GM10266 (cell line): ENCODE measurements around the gene GPR34.

Source experiments
- DNase-seq: peaks from one replicate; pipeline ENCODE4 v3.0.0; 2012; ENCODE audit errors: extremely low spot score
- TF ChIP-seq, protein P1 (sequence below): IDR thresholded peaks from 2 replicates; pipeline ENCODE4 v1.5.1; 2012; ENCODE audit warnings: mild to moderate bottlenecking, low read depth; ENCODE audit not compliant: control insufficient read depth, insufficient read depth; ENCODE audit errors: missing control alignments

The GPR34 gene

DNA sequence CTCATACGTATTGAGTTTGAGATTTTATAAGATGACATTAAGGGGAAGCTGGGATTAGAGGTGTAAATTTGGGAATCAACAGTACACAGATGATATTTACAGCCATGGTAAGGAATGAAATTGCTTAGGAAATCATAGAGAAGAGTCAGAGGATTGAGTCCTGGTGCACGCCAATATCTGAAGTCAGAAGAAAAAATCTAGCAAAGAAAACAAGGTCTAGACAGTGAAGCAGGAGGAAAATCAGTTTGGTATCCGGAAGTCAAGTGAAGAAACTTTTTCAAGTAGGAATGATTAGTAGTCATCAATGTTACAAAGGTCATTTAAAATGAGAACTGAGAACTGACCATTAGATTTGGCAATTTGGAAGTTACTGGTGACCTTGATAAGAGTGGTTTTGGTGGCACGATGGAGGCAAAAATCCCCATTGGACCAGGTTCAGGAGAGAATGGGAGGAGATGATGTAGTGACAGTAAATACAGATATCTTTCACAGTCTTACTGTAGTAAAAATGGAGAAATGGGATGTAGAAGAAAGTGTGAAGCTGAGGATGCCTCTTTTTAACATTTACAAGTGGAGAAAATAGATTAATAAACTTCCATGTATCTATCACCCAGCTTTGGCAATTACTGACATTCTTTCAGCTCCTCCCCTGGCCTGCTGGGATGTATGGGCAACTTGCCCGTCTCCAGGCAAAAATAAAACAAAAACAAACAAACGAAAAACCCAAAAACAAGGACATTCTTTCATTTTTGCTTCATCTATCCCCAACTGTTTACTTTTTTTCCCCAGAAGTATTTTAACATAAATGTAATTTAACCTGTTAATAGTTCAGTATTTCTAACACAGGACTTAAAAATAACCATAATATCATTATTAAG lies 11.4 kb upstream of the GPR34 start:
- TF ChIP-seq, protein P1, sequence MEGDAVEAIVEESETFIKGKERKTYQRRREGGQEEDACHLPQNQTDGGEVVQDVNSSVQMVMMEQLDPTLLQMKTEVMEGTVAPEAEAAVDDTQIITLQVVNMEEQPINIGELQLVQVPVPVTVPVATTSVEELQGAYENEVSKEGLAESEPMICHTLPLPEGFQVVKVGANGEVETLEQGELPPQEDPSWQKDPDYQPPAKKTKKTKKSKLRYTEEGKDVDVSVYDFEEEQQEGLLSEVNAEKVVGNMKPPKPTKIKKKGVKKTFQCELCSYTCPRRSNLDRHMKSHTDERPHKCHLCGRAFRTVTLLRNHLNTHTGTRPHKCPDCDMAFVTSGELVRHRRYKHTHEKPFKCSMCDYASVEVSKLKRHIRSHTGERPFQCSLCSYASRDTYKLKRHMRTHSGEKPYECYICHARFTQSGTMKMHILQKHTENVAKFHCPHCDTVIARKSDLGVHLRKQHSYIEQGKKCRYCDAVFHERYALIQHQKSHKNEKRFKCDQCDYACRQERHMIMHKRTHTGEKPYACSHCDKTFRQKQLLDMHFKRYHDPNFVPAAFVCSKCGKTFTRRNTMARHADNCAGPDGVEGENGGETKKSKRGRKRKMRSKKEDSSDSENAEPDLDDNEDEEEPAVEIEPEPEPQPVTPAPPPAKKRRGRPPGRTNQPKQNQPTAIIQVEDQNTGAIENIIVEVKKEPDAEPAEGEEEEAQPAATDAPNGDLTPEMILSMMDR: no peak
- DNase-seq: no peak

DNA sequence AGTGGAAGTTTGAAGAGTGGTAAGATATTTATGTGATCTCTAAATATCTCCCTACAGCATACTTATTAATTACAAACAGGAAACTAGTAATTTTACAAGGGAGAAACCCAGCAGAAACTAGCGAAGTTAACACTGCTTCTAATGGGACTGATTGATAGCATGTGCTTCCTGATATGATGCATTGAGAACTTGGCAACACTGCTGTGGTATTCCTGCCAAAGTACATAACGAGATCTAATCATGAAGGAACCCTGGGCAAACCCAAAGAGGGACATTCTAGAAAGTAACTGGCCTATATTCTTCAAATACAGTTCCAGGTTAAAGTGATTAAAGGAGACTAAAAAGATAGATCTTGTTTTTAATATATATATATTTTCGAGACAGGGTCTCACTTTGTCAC lies 4.6 kb upstream of the GPR34 start:
- no peak for DNase-seq
- TF ChIP-seq, protein P1: no peak

GRCh38 chrX:41684940-41685339 lies 3.8 kb upstream of the GPR34 start:
- TF ChIP-seq, protein P1: no peak
- DNase-seq: no peak

GRCh38 chrX:41686788-41687187 lies 2.0 kb upstream of the GPR34 start:
- TF ChIP-seq, protein P1: no peak
- DNase-seq: no peak

- TF ChIP-seq, protein P1: no peak
These were observed 617 bp upstream of the GPR34 start for GRCh38 chrX:41688156-41688555.

GRCh38 chrX:41689711-41690110 lies 938 bp downstream of the GPR34 start:
- no peak for DNase-seq
- TF ChIP-seq, protein P1: no peak

More at GRCh38 chrX:41688156-41688555, 617 bp upstream of the GPR34 start:
- no peak for DNase-seq

DNA sequence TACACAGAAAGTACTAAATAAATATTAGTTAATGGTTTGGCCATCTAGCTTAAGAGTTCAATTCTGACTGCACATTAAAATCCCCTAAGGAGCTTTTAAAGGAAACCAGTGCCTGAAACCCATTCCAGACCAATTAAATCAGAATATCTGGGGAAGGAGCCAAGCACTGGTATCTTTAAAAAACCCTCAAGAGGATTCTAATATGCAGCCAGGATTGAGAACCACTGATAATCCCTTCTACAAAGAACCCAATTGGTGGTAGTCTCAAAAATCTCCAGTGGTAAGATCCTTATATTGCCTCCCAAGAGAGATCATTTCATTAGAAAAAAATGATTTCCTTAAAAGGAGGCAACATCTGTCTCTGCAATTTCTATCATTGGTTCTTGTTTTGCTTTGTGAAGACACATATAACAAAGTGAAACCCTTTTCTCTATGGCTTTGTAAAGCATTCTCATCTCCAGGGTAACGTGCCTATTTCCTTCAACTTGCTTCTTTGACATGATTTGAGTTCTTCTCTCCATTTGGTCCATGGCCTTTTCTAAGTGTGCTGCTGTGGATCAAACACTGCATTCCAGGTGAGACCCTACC lies 3.5 kb downstream of the GPR34 start:
- DNase-seq: no peak
- TF ChIP-seq, protein P1: no peak
